NK-92 (cell line): ENCODE results near the gene MEIOSIN.
"Not testable (repeated sequence)": the region's sequence is repeated elsewhere in the genome, so short reads cannot be mapped to it uniquely, and the experiment has no call there.

ENCODE experiments used
- DNase-seq: peaks from one replicate; lab custom pipeline; 2025; ENCODE audit not compliant: unreplicated experiment; lab: John Stamatoyannopoulos, UW

MEIOSIN gene

DNA sequence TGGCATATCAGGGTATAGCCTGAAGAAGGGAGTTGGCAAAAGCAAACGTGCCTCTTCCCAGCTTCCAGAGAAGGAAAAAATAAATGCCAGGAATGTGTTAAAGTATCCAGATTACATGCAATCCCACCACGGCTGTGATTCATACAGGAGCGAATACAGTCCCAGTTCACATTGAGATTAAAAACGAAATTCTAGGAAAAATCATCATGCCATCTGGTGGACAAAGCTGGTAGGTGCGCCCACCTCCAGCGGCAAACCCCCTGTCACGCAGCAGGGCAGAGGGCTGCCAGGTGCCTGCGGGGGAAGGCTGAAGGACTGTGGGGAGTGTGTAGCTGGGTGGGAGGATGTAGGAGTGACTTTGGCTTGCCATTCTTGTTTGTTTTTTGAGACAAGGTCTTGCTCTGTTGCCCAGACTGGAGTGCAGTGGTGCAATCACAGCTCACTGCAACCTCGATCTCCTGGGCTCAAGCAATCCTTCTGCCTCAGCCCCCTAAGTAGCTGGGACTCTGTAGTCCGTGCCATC, 65.8 kb downstream of the MEIOSIN start:
- DNase-seq = no peak

DNA sequence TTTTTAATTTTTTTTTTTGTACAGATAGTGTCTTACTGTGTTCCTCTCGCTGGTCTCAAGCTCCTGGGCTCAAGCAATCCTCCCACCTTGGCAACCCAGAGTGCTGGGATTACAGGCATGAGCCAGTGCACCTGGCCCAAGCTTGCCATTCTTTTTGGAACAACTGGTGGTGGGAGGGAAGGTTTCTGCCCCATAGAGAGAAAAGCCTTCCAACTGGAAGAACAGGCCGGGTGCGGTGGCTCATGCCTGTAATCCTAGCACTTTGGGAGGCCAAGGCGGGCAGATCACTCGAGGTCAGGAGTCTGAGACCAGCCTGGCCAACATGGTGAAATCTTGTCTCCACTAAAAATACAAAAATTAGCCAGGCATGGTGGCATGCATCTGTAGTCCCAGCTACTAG, 66.3 kb downstream of the MEIOSIN start:
- not testable (repeated sequence) for DNase-seq

DNA sequence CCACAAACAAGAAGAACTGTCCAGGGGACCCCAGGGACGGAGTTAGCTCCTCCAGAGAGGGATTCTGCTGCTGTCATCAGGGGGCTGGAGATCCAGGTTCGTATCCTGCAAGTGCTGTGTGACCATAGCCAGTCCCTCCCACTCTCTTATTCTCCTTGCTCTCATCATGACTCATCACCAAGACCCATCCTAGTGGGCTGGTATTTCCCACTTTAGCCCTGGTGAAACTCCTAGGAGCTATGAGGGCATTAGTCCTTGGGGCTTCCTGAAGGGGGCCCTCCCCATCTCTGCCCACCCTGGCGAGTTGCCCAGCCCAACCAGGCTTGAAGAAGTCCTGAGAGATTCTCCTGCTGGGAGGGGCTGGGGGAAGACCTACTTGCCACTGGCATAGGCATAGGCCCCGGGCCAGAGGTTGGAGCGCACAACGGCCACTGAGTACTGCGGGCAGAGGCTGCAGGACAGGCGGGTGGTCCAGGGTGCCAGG, 66.9 kb downstream of the MEIOSIN start:
- no peak for DNase-seq

DNA sequence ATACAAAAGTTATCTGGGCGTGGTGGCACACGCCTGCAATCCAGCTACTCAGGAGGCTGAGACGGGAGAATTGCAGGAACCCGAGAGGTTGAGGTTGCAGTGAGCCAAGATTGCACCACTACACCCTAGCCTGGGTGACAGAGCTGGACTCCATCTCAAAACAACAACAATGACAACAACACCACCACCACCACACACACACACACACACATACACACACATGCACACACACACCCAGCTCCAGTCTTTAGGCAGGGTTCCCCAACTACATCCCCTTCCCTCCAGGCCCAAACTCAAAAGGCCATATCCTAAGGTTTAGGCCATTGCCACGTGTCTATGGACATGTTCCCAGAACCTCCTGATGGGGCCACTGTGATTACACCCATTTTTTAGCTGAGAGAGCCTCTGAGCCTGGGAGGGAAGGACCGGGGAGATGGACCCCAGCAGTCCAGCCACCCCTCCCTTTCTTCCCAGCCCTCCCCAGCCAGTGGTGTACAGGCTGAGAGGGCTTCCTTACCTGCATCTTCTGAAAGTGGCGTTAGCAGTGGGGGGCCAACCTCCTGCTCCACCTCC, 68.5 kb downstream of the MEIOSIN start:
- no peak for DNase-seq

DNA sequence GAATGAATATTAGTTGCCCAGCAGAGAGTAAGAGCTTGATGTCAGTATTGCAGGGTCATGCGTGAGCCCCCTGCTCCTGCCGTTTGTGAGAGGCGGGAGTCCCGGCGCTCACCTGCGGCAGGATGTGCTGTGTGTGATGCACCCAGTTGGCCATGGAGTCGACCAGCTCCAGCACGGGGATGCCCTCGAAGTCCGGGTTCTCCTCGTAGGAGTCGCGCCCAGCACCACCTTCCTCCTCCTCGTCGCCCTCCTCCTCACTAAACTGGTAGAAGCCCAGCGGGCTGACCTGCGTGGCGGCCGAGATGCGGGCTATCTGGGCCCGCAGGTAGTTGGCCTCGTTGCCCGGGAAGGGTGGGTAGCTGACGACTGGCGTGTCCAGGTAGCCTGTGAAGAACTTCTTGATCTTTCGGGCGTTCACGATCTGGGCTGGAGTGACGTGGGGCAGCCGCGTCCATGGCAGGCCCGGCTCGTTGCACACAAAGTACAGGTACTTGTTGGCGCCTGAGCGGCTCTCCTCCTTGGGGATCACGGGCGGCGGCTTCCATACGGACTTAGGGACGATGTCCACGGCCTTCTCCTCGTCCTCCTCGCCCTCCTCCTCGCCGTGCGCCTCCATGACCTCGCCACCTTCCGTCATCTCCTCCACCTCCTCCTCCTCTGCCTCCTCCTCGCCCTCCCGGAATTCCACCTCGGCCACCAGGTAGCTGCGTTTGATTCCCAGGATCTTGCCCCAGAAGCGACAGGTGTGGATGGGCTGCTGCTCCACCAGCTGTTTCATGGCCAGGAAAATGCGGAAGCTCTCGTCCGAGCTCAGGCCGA, 71.1 kb downstream of the MEIOSIN start:
- DNase-seq = no peak

DNA sequence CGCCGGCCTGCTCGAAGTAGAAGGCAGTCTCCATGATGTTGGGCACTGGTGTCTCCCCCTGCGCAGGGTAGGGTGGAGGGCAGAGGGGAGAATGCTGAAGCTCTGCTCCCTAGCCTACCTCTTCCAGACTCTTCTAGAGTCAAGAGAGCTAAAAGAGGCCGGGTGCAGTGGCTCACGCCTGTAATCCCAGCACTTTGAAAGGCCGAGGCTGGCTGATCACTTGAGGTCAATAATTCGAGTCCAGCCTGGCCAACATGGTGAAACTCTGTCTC, 71.7 kb downstream of the MEIOSIN start:
- no peak for DNase-seq

DNA sequence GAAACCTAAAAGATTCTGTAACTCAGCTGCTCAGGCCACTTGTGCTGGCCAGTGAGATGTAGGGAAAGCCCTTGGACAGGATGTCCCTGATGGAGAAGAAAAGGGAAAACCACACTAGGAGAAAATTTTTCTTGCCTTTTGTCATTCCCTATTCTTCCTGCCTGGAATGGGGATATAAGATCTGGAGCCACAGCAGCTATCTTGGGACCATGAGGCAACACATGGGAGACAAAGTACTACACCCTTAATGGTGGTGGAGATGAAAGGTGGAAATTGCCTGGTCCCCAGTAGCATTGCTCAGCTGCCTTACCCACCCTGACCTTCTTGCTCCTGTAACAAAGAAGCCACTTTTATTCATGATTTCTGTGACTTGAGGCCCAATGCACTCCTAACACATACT, 72.5 kb downstream of the MEIOSIN start:
- DNase-seq = no peak

DNA sequence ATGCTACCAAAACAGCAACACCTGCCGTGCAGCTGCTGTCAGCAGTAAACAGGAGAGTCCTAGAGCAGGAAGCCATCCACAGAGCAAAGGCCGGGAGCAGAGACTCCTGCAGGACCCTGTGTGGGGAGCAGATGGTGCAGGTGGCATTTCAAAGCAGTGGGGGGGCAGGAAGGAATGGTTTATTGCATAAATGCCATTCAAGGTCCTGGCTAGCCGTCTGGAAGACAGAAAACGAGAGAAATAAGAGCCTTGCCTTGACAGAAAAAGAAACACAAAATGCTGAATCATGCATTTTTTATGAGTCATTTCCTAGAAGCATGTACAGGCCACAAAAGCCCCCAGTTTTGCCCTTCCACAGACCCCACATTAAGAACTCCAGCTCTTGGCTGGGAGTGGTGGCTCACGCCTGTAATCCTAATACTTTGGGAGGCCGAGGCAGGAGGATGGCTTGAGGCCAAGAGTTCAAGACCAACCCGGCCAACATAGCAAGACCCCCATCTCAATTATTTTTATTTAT, 76.5 kb downstream of the MEIOSIN start:
- DNase-seq = no peak

DNA sequence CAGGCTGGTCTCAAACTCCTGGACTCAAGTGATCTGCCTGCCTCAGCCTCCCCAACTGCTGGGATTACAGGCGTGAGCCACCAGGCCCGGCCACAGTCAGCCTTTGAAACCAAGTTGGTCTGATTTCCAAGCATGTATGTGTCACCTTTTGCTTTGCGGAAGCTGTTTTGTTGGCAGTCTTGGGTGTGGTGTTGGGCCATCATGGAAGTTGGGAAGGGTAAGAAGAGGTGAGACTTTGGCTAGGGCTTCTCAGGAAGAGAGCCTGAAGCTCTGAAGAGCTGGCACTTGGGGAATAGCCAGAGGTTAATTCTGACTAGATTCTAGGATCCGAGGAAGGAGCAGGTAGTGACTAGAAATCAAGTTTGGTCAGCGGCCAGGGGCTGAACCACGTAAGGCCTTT, 79.1 kb downstream of the MEIOSIN start:
- DNase-seq = no peak
